ENCODE data around the gene SMIM45.

The SMIM45 gene

GRCh38 chr22:41946629-41947423 lies 5.1 kb upstream of the SMIM45 start, which contains the start of gene CENPM (continued):
- TF ChIP-seq FOXM1 (IDR thresholded peaks at IDR 0.05; ENCODE audit: low read depth, low read length) (no peak), SUPT20H (IDR thresholded peaks at IDR 0.05; ENCODE audit: borderline replicate concordance, control insufficient read depth, low read depth, low read length) (no peak), HDGF (IDR thresholded peaks at IDR 0.05) (peak; percentile 50; the same call in 1 of the 2 replicates), SMAD5 (IDR thresholded peaks at IDR 0.05; ENCODE audit: low read depth) (no peak), SMAD1 (IDR thresholded peaks at IDR 0.05; ENCODE audit: low read depth, partially characterized antibody) (no peak), RELA (IDR thresholded peaks at IDR 0.05; ENCODE audit: borderline replicate concordance, partially characterized antibody) (peak; percentile 72), CTCF (IDR thresholded peaks at IDR 0.05 in 2 of 3, conservative IDR thresholded peaks at IDR 0.05 in 1 of 3; ENCODE audit: control insufficient read depth in 2 of 3, extremely low read depth in 1 of 3, insufficient read depth in 1 of 3, low read depth in 3 of 3, low read length in 3 of 3) (no peak), STAT1 (conservative IDR thresholded peaks at IDR 0.05) (no peak), DPF2 (IDR thresholded peaks at IDR 0.05) (peak; percentile 27; the same call in 1 of the 2 replicates), NR2F1 (conservative IDR thresholded peaks at IDR 0.05) (0 out of 2 replicates have a peak, but pooled peaks have one; percentile 17), FOXK2 (IDR thresholded peaks at IDR 0.05) (no peak), MEF2B (IDR thresholded peaks at IDR 0.05; ENCODE audit: partially characterized antibody, poor library complexity, severe bottlenecking) (no peak), TAF1 (IDR thresholded peaks at IDR 0.05; ENCODE audit: borderline replicate concordance, low read depth, low read length) (peak; percentile 52; the same call in 1 of the 2 replicates), GABPA (IDR thresholded peaks at IDR 0.05; ENCODE audit: low read depth) (no peak), KAT2A (conservative IDR thresholded peaks at IDR 0.05; ENCODE audit: control insufficient read depth, low read depth, low read length) (no peak), BMI1 (IDR thresholded peaks at IDR 0.05; ENCODE audit: borderline replicate concordance) (no peak), ZNF274 (IDR thresholded peaks at IDR 0.05; ENCODE audit: insufficient read depth, insufficient read length) (no peak), SUZ12 (IDR thresholded peaks at IDR 0.05; ENCODE audit: unreplicated experiment) (no peak), POLR2AphosphoS5 (IDR thresholded peaks at IDR 0.05; ENCODE audit: low read length) (peak; percentile 55; the same call in 1 of the 2 replicates), NFYA (IDR thresholded peaks at IDR 0.05; ENCODE audit: borderline replicate concordance, low read depth, low read length) (peak; percentile 80), CBX5 (IDR thresholded peaks at IDR 0.05; ENCODE audit: low read depth) (no peak)
- TF ChIP-seq, protein P1, sequence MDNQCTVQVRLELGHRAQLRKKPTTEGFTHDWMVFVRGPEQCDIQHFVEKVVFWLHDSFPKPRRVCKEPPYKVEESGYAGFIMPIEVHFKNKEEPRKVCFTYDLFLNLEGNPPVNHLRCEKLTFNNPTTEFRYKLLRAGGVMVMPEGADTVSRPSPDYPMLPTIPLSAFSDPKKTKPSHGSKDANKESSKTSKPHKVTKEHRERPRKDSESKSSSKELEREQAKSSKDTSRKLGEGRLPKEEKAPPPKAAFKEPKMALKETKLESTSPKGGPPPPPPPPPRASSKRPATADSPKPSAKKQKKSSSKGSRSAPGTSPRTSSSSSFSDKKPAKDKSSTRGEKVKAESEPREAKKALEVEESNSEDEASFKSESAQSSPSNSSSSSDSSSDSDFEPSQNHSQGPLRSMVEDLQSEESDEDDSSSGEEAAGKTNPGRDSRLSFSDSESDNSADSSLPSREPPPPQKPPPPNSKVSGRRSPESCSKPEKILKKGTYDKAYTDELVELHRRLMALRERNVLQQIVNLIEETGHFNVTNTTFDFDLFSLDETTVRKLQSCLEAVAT (IDR thresholded peaks at IDR 0.05) = no peak
- TF ChIP-seq, protein P2, sequence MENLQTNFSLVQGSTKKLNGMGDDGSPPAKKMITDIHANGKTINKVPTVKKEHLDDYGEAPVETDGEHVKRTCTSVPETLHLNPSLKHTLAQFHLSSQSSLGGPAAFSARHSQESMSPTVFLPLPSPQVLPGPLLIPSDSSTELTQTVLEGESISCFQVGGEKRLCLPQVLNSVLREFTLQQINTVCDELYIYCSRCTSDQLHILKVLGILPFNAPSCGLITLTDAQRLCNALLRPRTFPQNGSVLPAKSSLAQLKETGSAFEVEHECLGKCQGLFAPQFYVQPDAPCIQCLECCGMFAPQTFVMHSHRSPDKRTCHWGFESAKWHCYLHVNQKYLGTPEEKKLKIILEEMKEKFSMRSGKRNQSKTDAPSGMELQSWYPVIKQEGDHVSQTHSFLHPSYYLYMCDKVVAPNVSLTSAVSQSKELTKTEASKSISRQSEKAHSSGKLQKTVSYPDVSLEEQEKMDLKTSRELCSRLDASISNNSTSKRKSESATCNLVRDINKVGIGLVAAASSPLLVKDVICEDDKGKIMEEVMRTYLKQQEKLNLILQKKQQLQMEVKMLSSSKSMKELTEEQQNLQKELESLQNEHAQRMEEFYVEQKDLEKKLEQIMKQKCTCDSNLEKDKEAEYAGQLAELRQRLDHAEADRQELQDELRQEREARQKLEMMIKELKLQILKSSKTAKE (IDR thresholded peaks at IDR 0.05; ENCODE audit: low read depth, poor library complexity, severe bottlenecking) = no peak
- TF ChIP-seq, protein P3, sequence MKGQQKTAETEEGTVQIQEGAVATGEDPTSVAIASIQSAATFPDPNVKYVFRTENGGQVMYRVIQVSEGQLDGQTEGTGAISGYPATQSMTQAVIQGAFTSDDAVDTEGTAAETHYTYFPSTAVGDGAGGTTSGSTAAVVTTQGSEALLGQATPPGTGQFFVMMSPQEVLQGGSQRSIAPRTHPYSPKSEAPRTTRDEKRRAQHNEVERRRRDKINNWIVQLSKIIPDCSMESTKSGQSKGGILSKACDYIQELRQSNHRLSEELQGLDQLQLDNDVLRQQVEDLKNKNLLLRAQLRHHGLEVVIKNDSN (IDR thresholded peaks at IDR 0.05; ENCODE audit: borderline replicate concordance, extremely low read length, insufficient read depth, low read depth, low read length) = peak; percentile 95
